BE2C (cell line): ENCODE measurements around the gene DIS3L2.

Experiments used
- DNase-seq: peaks from one replicate; pipeline ENCODE4 v3.0.0-alpha.2; 2020
- H3K27me3 ChIP-seq: fragments of 250-450 bp; sonication (Bioruptor Pico); 2 replicates; pipeline ENCODE4 v1.5.1; 2020; ENCODE audit warnings: mild to moderate bottlenecking
- H3K36me3 ChIP-seq: fragments of 250-450 bp; sonication (Bioruptor Pico); 2 replicates; pipeline ENCODE4 v1.5.1; 2020; ENCODE audit warnings: mild to moderate bottlenecking
- H3K4me1 ChIP-seq: fragments of 250-450 bp; sonication (Bioruptor Pico); 2 replicates; pipeline ENCODE4 v1.5.1; 2020
- H3K4me3 ChIP-seq: 2 replicates; pipeline ENCODE4 v1.5.1; 2011; ENCODE audit warnings: low read depth, low read length
- H3K9me3 ChIP-seq: fragments of 250-450 bp; sonication (Bioruptor Pico); 2 replicates; pipeline ENCODE4 v1.5.1; 2020
- TF ChIP-seq, protein P1 (sequence below): IDR thresholded peaks from 2 replicates; pipeline ENCODE4 v1.5.1; 2012; ENCODE audit warnings: mild to moderate bottlenecking, low read depth, low read length

Gene DIS3L2

DNA sequence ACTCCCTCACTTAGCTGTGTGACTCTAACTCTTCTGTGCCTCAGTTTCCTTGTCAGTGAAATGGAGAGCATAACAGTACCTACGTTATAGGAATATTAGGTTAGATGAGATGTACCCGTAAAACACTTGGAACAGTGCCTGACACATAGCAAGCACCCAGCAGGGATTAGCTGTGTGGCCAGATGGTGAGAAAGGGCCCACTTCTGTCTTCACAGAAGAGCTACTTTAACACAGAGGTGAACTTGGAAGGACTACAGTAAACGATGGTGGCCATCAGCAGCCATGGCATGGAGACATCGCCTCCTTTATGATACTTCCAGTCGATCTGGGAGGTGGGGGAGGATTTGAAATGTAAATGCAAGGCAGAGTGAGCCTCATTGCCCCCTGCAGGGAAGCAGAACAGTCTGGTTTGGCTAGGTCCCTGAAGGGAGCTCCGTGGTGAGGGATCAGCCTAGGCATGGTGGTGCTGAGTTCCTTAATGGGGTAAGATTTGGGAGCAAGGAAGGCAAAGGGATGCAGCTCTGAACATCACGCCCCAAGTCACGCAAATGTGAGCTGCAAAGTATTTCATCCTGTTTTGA, 315.3 kb downstream of the DIS3L2 start:
- Histone ChIP-seq H3K27me3 (no peaks in the 10 kb centered on the region), H3K9me3 (peaks cover 5% of the 10 kb centered on the region; the same call in 1 of the 2 replicates), H3K36me3 (no peaks in the 10 kb centered on the region), H3K4me3 (no peak overlapping the region), H3K4me1 (no peaks in the 10 kb centered on the region)
- TF ChIP-seq, protein P1, sequence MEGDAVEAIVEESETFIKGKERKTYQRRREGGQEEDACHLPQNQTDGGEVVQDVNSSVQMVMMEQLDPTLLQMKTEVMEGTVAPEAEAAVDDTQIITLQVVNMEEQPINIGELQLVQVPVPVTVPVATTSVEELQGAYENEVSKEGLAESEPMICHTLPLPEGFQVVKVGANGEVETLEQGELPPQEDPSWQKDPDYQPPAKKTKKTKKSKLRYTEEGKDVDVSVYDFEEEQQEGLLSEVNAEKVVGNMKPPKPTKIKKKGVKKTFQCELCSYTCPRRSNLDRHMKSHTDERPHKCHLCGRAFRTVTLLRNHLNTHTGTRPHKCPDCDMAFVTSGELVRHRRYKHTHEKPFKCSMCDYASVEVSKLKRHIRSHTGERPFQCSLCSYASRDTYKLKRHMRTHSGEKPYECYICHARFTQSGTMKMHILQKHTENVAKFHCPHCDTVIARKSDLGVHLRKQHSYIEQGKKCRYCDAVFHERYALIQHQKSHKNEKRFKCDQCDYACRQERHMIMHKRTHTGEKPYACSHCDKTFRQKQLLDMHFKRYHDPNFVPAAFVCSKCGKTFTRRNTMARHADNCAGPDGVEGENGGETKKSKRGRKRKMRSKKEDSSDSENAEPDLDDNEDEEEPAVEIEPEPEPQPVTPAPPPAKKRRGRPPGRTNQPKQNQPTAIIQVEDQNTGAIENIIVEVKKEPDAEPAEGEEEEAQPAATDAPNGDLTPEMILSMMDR, result no peak
- DNase-seq, result no peak

DNA sequence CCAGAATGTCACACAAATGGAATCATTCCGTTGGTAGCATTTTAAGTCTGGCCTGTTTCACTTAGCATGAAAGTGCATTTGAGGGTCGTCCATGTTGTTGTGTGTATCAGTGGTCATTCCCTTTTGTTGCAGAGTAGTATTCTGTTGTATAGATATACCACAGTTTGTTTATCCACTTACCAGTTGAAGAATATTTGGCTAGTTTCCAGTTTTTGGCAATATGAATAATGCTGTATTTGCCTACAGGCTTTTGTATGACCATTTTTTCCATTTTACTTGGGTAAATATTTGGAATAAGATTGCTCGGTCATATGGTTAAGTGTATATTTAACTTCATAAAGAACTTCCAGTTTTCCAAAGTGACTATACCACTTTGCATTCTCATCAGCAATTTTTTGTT, 317.0 kb downstream of the DIS3L2 start:
- no peaks in the 10 kb centered on the region for H3K36me3 ChIP-seq
- H3K4me1 ChIP-seq, result no peaks in the 10 kb centered on the region
- no peak overlapping the region for H3K4me3 ChIP-seq
- DNase-seq, result no peak
- no peaks in the 10 kb centered on the region for H3K27me3 ChIP-seq
- TF ChIP-seq, protein P1, result no peak
- H3K9me3 ChIP-seq, result peaks cover 5% of the 10 kb centered on the region; the same call in 1 of the 2 replicates

DNA sequence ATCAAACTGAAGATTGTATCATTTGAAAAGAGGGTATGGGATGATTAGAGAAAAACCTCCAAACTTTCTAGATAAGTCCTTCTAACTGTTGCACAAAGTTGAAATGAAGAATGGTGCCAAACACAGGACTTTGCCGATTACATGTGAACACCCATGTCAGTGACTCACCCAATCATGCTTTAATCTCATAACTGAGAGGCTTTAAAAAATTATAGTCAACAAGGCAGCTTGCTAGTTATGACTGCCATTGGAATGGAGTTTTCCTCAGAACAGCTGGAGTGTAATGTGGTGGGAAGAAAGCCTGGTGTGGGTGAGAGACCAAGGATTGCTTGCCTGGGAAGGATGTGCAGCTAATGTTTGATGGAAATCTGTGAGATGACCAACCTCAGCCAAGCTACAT, 318.8 kb downstream of the DIS3L2 start:
- TF ChIP-seq, protein P1, result no peak

DNA sequence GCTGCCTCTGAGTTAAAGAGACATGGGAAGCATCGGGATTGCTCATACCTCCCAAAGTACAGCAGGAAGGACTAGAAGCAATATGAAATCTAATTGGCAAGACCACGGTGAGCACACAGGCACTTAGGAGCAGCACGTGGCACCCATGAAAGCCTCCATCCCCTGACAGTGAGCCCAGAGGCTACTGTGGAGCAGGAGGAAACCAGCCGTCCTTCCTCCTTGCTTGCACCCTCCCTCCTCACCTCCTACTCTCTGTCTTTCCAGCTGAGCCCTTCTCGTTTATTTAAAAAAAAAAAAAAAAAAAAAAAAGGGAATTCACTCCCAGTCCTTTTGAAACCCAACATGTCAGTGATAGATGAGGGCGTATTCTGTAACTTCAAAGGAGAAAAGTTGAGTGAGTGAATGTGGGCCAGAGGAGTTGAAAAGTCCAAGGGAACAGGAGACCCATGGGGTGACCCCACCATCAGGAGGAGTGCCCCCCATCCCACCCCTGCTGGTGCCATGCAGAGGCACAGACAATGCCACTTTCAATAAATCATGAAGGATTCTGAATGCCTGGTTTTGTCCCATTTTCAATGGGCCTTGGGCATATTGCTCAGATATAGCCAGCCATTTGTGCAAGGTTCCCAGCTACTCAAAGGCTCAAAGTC, 320.5 kb downstream of the DIS3L2 start:
- H3K4me1 ChIP-seq, result peaks cover 3% of the 10 kb centered on the region; the same call in 1 of the 2 replicates
- no peak for DNase-seq
- no peaks in the 10 kb centered on the region for H3K36me3 ChIP-seq
- H3K4me3 ChIP-seq, result no peak overlapping the region
- H3K27me3 ChIP-seq, result no peaks in the 10 kb centered on the region
- TF ChIP-seq, protein P1, result no peak
- H3K9me3 ChIP-seq, result peaks cover 5% of the 10 kb centered on the region; the same call in 1 of the 2 replicates

More for the DNA sequence above, 318.8 kb downstream of the DIS3L2 start:
- Histone ChIP-seq H3K36me3 (no peaks in the 10 kb centered on the region), H3K4me3 (no peak overlapping the region), H3K27me3 (no peaks in the 10 kb centered on the region), H3K9me3 (peaks cover 5% of the 10 kb centered on the region; the same call in 1 of the 2 replicates), H3K4me1 (no peaks in the 10 kb centered on the region)
- no peak for DNase-seq

DNA sequence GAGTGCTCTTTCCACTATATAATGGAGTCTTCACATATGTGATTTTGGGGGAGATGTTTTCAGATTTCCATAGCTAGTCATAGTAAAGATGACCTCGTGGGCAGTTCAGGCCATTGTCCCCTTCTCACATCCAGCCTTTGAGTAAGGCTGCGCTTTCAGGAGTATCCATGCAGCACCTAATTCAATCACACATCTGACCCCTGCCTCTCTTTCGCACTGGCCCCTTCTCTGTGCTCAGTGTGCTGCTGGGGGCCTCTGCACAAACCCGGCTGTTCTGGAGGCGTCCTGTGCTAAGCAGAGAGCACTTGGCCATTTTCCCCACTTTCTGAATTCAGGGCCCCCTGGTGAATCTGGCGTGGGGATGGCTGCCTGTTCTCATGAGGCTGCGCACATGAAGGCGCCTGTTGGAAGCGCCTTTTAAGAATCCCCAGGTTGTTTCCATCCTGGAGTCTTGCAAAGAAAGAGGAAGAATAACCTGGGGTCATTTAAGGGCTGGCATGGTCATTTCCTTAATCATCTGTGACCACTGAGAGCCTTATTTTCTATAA, 321.1 kb downstream of the DIS3L2 start:
- H3K4me3 ChIP-seq, result no peak overlapping the region
- no peaks in the 10 kb centered on the region for H3K27me3 ChIP-seq
- H3K9me3 ChIP-seq, result peaks cover 5% of the 10 kb centered on the region; the same call in 1 of the 2 replicates
- TF ChIP-seq, protein P1, result no peak
- H3K4me1 ChIP-seq, result peaks cover 3% of the 10 kb centered on the region; the same call in 1 of the 2 replicates
- no peak for DNase-seq
- H3K36me3 ChIP-seq, result no peaks in the 10 kb centered on the region
